Hepatocyte (in vitro differentiated cells): ENCODE data around the gene CRNKL1. TPM values are rescaled to one million over a fixed set of nuclear protein-coding genes. Genes with fewer than 3 reads are reported as not detected.
"Not testable (repeated sequence)": the region's sequence is repeated elsewhere in the genome, so short reads cannot be mapped to it uniquely, and the experiment has no call there.

ENCODE experiments used
- DNase-seq: peaks from one replicate; pipeline ENCODE4 v3.0.0-alpha.2; 2016; ENCODE audit warnings: low spot score
- H2AFZ ChIP-seq: fragments of 200-600 bp; sonication (generic); 2 replicates; pipeline ENCODE4 v1.6.0; 2016; ENCODE audit warnings: antibody characterized with exemption, mild to moderate bottlenecking
- H3K27ac ChIP-seq: fragments of 200-600 bp; sonication (generic); 2 replicates; pipeline ENCODE4 v1.5.1; 2016; ENCODE audit warnings: mild to moderate bottlenecking
- H3K27me3 ChIP-seq: fragments of 200-600 bp; sonication (generic); 2 replicates; pipeline ENCODE4 v1.6.1; 2016
- H3K36me3 ChIP-seq: fragments of 200-600 bp; sonication (generic); replicated peaks from 2 replicates; pipeline ENCODE4 v1.5.1; 2016; ENCODE audit warnings: low read depth; ENCODE audit not compliant: insufficient read depth
- H3K4me1 ChIP-seq: fragments of 200-600 bp; sonication (generic); 2 replicates; pipeline ENCODE4 v1.5.1; 2016; ENCODE audit warnings: mild to moderate bottlenecking, moderate library complexity; ENCODE audit not compliant: insufficient read depth
- H3K4me2 ChIP-seq: fragments of 200-600 bp; sonication (generic); 2 replicates; pipeline ENCODE4 v1.6.0; 2016
- H3K4me3 ChIP-seq: fragments of 200-600 bp; sonication (generic); 2 replicates; pipeline ENCODE4 v1.5.1; 2016; ENCODE audit warnings: mild to moderate bottlenecking
- H3K79me2 ChIP-seq: fragments of 200-600 bp; sonication (generic); 2 replicates; pipeline ENCODE4 v1.6.0; 2017; ENCODE audit warnings: mild to moderate bottlenecking
- H3K9me2 ChIP-seq: fragments of 200-600 bp; sonication (generic); replicated peaks from 2 replicates; pipeline ENCODE4 v1.6.0; 2017; ENCODE audit warnings: mild to moderate bottlenecking; ENCODE audit not compliant: insufficient read depth
- H3K9me3 ChIP-seq: fragments of 200-600 bp; sonication (generic); 2 replicates; pipeline ENCODE4 v1.5.1; 2016; ENCODE audit warnings: low read depth, mild to moderate bottlenecking
- H4K20me1 ChIP-seq: fragments of 200-600 bp; sonication (generic); 2 replicates; pipeline ENCODE4 v1.6.0; 2016; ENCODE audit warnings: mild to moderate bottlenecking; ENCODE audit not compliant: insufficient read depth, poor library complexity, severe bottlenecking
- CTCF ChIP-seq: fragments of 200-600 bp; sonication (generic); IDR thresholded peaks from 2 replicates; pipeline ENCODE4 v1.5.1; 2016; ENCODE audit warnings: antibody characterized with exemption, mild to moderate bottlenecking; ENCODE audit not compliant: poor library complexity
- EZH2 ChIP-seq: fragments of 200-600 bp; sonication (generic); IDR thresholded peaks from 2 replicates; pipeline ENCODE4 v1.6.1; 2016; ENCODE audit warnings: antibody characterized with exemption, mild to moderate bottlenecking, borderline replicate concordance
- EZH2phosphoT487 ChIP-seq: fragments of 200-600 bp; sonication (generic); IDR thresholded peaks from one replicate; pipeline ENCODE4 v1.6.1; 2018; ENCODE audit warnings: antibody characterized with exemption, mild to moderate bottlenecking, low read depth, moderate library complexity; ENCODE audit not compliant: unreplicated experiment, severe bottlenecking
- WGBS: methylation state at CpG from one replicate; pipeline ENCODE4 v1.1.6; 2016; ENCODE audit warnings: low lambda C conversion rate; ENCODE audit errors: missing lambda C conversion rate; 5-methylcytosine and 5-hydroxymethylcytosine counted together
- polyA plus RNA-seq: library from polyadenylated mRNA; unstranded; fragments of >200 nt; fragmentation: Nextera tagmentation; extraction: Ambion mirVana; gene quantifications from 2 replicates; pipeline ENCODE4 v1.2.1, GENCODE V29; 2016
- total RNA-seq: library from RNA; depleted of rRNA; stranded (reverse); fragments of >200 nt; gene quantifications from 2 replicates; pipeline ENCODE4 v1.2.3, GENCODE V29; 2014

The CRNKL1 gene
- total and polyA plus RNA-seq, 2 experiments from 2014 or later: 14.6 to 25.4 TPM

GRCh38 chr20:20005342-20005741 lies 46.9 kb downstream of the CRNKL1 start:
- Histone ChIP-seq H3K36me3 (no peaks in the 10 kb centered on the region), H2AFZ (no peak overlapping the region), H3K9me2 (no peaks in the 10 kb centered on the region), H4K20me1 (no peaks in the 10 kb centered on the region), H3K27ac (no peak overlapping the region), H3K4me1 (peaks cover 26% of the 10 kb centered on the region), H3K4me3 (no peak overlapping the region), H3K4me2 (no peak overlapping the region), H3K27me3 (no peaks in the 10 kb centered on the region), H3K9me3 (no peaks in the 10 kb centered on the region), H3K79me2 (no peaks in the 10 kb centered on the region)
- WGBS: 67% methylated on average over 7 of the region's 7 CpGs
- DNase-seq: no peak
- no peak for TF ChIP-seq CTCF
- TF ChIP-seq EZH2phosphoT487: no peak
- no peak for TF ChIP-seq EZH2

DNA sequence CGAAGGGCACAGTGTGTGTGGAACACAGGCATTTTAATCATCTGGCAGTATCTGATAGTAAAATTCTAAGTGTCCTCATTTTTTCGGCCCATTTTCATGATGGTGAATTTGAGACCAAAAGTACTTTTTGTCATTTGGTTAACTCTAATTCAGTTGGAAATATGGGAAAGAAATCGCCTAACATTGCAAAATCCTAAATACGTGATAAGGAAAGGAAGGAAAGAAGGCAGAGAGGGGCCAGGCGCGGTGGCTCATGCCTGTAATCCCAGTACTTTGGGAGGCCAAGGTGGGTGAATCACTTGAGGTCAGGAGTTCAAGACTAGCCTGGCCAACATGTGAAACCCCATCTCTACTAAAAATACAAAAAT lies 48.3 kb downstream of the CRNKL1 start:
- Histone ChIP-seq H3K4me2 (peak overlapping the region; percentile 10), H3K4me1 (peaks cover 19% of the 10 kb centered on the region), H3K27ac (peak overlapping the region; percentile 8)
- H3K4me3 ChIP-seq, H3K9me2 ChIP-seq, H3K27me3 ChIP-seq, H2AFZ ChIP-seq, H3K36me3 ChIP-seq, H4K20me1 ChIP-seq, H3K9me3 ChIP-seq, DNase-seq, H3K79me2 ChIP-seq: not testable (repeated sequence)
- WGBS: 87% methylated on average over 6 of the region's 6 CpGs

GRCh38 chr20:20003031-20003954 lies 49.0 kb downstream of the CRNKL1 start:
- 79% methylated on average over 23 of the region's 23 CpGs for WGBS
- H3K27ac ChIP-seq: peak overlapping the region; percentile 8
- no peaks in the 10 kb centered on the region for H3K79me2 ChIP-seq
- peak overlapping the region; percentile 10 for H3K4me2 ChIP-seq
- peaks cover 19% of the 10 kb centered on the region for H3K4me1 ChIP-seq
- no peaks in the 10 kb centered on the region for H3K9me2 ChIP-seq
- TF ChIP-seq EZH2 (no peak), EZH2phosphoT487 (no peak), CTCF (no peak)
- no peaks in the 10 kb centered on the region for H3K27me3 ChIP-seq
- no peak overlapping the region for H3K4me3 ChIP-seq
- no peaks in the 10 kb centered on the region for H4K20me1 ChIP-seq
- DNase-seq: no peak
- no peaks in the 10 kb centered on the region for H3K9me3 ChIP-seq
- H2AFZ ChIP-seq: no peak overlapping the region
- no peaks in the 10 kb centered on the region for H3K36me3 ChIP-seq

- no peak for TF ChIP-seq CTCF
- TF ChIP-seq EZH2phosphoT487: no peak
- TF ChIP-seq EZH2: no peak
- Histone ChIP-seq H3K4me3 (no peak overlapping the region), H3K27me3 (no peaks in the 10 kb centered on the region), H3K9me3 (no peaks in the 10 kb centered on the region), H2AFZ (no peak overlapping the region), H3K36me3 (no peaks in the 10 kb centered on the region), H3K4me2 (no peak overlapping the region), H3K79me2 (no peaks in the 10 kb centered on the region), H3K4me1 (peaks cover 19% of the 10 kb centered on the region), H4K20me1 (no peaks in the 10 kb centered on the region), H3K27ac (no peak overlapping the region), H3K9me2 (no peaks in the 10 kb centered on the region)
- WGBS: 77% methylated on average over 9 of the region's 9 CpGs
- no peak for DNase-seq
These were observed 49.9 kb downstream of the CRNKL1 start for GRCh38 chr20:20002101-20002998.
